DND-41 (cell line): ENCODE results near the gene TAF11L10.
"Not testable (repeated sequence)": the region's sequence is repeated elsewhere in the genome, so short reads cannot be mapped to it uniquely, and the experiment has no call there.

Source experiments
- ATAC-seq: fragments of 200-7000 bp; cut with Tn5 transposase; 3 replicates; pipeline ENCODE4 v1.9.1; 2021; ENCODE audit warnings: low read depth; ENCODE audit not compliant: insufficient read depth
- DNase-seq: peaks from one replicate; pipeline ENCODE4 v3.0.0-alpha.2; 2020
- H2AFZ ChIP-seq: 2 replicates; pipeline ENCODE4 v1.6.0; 2012; ENCODE audit warnings: low read depth, low read length
- H3K27ac ChIP-seq: 2 replicates; pipeline ENCODE4 v1.5.1; 2012; ENCODE audit warnings: low read length, inconsistent platforms
- H3K27me3 ChIP-seq: fragments of 200-600 bp; sonication (generic); 2 replicates; pipeline ENCODE4 v1.6.0; 2012; ENCODE audit warnings: low read length, mild to moderate bottlenecking, inconsistent platforms; ENCODE audit not compliant: insufficient read depth, poor library complexity
- H3K36me3 ChIP-seq: 2 replicates; pipeline ENCODE4 v1.5.1; 2012; ENCODE audit warnings: low read length, inconsistent platforms; ENCODE audit not compliant: insufficient read depth
- H3K4me1 ChIP-seq: 2 replicates; pipeline ENCODE4 v1.5.1; 2012; ENCODE audit warnings: mild to moderate bottlenecking, low read length; ENCODE audit not compliant: insufficient read depth
- H3K4me2 ChIP-seq: 2 replicates; pipeline ENCODE4 v1.6.0; 2012; ENCODE audit warnings: mild to moderate bottlenecking, moderate library complexity, low read length, inconsistent platforms; ENCODE audit not compliant: insufficient read depth
- H3K4me3 ChIP-seq, 2 experiments: fragments of 200-600 bp in 1 of 2; shearing (Covaris generic) in 1 of 2; 2 replicates each; pipeline ENCODE4 v1.5.1; 2012 to 2016; ENCODE audit warnings: inconsistent platforms in 2 of 2, low read length in 2 of 2, mild to moderate bottlenecking in 2 of 2, low read depth in 1 of 2, moderate library complexity in 1 of 2
- H3K79me2 ChIP-seq: 2 replicates; pipeline ENCODE4 v1.6.0; 2012; ENCODE audit warnings: low read length, inconsistent platforms; ENCODE audit not compliant: insufficient read depth
- H3K9ac ChIP-seq: 2 replicates; pipeline ENCODE4 v1.6.0; 2012; ENCODE audit warnings: low read depth, mild to moderate bottlenecking, inconsistent platforms, low read length, moderate library complexity
- H3K9me3 ChIP-seq: 2 replicates; pipeline ENCODE4 v1.5.1; 2012; ENCODE audit warnings: low read length, moderate library complexity, mild to moderate bottlenecking, inconsistent platforms; ENCODE audit not compliant: insufficient read depth, severe bottlenecking
- H4K20me1 ChIP-seq: 2 replicates; pipeline ENCODE4 v1.6.0; 2012; ENCODE audit warnings: low read length; ENCODE audit not compliant: insufficient read depth
- EZH2 ChIP-seq: IDR thresholded peaks from 3 replicates; pipeline ENCODE4 v1.6.1; 2012; ENCODE audit warnings: borderline replicate concordance, low read depth, mild to moderate bottlenecking, moderate library complexity, low read length, inconsistent platforms; ENCODE audit not compliant: severe bottlenecking
- TF ChIP-seq, protein P1 (sequence below): IDR thresholded peaks from 2 replicates; pipeline ENCODE4 v1.5.1; 2012; ENCODE audit warnings: borderline replicate concordance, low read length, moderate library complexity, mild to moderate bottlenecking; ENCODE audit not compliant: poor library complexity, severe bottlenecking; ENCODE audit errors: extremely low read depth

TAF11L10 gene

DNA sequence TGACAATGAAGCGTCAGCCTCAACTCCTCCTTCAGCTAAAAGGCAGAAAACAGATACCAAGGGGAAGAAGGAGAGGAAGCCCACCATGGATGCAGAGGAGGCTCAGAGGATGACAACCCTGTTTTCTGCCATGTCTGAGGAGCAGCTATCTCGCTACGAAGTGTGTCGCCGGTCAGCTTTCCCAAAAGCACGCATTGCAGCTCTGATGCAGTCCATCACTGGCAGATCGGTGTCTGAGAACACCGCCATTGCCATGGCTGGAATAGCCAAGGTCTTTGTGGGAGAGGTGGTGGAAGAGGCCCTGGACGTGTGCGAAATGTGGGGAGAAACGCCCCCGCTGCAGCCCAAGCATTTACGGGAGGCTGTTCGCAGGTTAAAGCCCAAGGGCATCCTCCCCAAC is 7.3 kb upstream of the TAF11L10 start:
- Histone ChIP-seq H3K4me2 (no peak overlapping the region), H3K27me3 (no peaks in the 10 kb centered on the region), H3K4me3 (no peak overlapping the region), H3K9ac (no peak overlapping the region), H3K4me1 (no peaks in the 10 kb centered on the region), H3K9me3 (no peaks in the 10 kb centered on the region), H3K79me2 (no peaks in the 10 kb centered on the region), H3K27ac (no peak overlapping the region), H3K36me3 (no peaks in the 10 kb centered on the region), H4K20me1 (no peaks in the 10 kb centered on the region), H2AFZ (no peak overlapping the region)
- DNase-seq (no peak), ATAC-seq (no peak)
- TF ChIP-seq, protein P1, sequence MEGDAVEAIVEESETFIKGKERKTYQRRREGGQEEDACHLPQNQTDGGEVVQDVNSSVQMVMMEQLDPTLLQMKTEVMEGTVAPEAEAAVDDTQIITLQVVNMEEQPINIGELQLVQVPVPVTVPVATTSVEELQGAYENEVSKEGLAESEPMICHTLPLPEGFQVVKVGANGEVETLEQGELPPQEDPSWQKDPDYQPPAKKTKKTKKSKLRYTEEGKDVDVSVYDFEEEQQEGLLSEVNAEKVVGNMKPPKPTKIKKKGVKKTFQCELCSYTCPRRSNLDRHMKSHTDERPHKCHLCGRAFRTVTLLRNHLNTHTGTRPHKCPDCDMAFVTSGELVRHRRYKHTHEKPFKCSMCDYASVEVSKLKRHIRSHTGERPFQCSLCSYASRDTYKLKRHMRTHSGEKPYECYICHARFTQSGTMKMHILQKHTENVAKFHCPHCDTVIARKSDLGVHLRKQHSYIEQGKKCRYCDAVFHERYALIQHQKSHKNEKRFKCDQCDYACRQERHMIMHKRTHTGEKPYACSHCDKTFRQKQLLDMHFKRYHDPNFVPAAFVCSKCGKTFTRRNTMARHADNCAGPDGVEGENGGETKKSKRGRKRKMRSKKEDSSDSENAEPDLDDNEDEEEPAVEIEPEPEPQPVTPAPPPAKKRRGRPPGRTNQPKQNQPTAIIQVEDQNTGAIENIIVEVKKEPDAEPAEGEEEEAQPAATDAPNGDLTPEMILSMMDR: no peak
- TF ChIP-seq EZH2: no peak

DNA sequence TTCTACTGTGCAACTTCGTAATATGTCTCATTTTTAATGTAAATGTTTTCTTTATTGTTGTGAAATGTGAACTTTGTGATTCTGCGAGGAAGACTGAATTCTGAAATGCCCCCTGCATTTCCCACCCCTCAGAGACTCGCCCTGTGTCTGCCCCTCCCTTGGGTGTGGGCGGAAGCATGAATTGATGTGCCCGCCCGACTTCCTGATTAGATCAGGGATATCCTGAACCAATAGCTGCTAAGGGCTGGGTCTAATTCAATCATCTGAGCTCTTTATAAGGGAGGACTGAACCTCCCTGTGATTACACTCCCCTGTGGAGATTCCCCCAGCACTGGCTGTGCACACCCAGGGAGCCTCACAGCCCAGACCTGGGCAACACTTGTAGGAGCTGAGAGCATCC is 6.3 kb upstream of the TAF11L10 start, which contains the start of gene TAF11L11:
TAF11L11 (plus strand) TSS at position 304 of the 400 bp plus-strand sequence.
- not testable (repeated sequence) for H3K27me3 ChIP-seq, H2AFZ ChIP-seq, H3K4me3 ChIP-seq, H3K27ac ChIP-seq, DNase-seq, H3K4me1 ChIP-seq, H3K4me2 ChIP-seq, ATAC-seq, H3K9me3 ChIP-seq, H3K79me2 ChIP-seq, H4K20me1 ChIP-seq, H3K9ac ChIP-seq, H3K36me3 ChIP-seq

DNA sequence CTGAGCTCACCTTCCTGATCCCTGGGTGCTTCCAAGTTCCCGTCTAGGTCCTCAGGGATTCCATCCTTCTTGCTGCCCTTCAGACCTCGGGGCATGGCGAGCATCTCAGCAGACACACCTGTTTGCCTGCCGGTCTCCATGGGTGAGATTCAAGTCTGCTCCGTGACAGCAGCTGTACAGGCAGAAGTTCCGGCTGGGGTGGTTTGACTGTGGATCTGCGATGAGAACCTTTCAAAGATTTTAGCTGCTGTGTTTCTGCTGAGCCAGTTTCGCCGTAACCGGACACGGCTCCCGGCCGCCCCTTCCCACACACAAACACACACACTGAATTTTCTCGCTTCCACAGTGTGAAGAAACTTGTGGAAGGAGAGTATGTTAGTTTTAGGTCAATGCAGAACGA is 3.4 kb downstream of the TAF11L10 start, which contains the start of gene TAF11L9:
TAF11L9 (minus strand) TSS at position 140 of the 400 bp plus-strand sequence.
- H3K9ac ChIP-seq: not testable (repeated sequence)

GRCh38 chr5:17590860-17591259 is 6.8 kb downstream of the TAF11L10 start, which contains the start of gene TAF11L8:
Gene TAF11L8 (minus strand): TSS chr5:17590960.
- not testable (repeated sequence) for H3K36me3 ChIP-seq, H2AFZ ChIP-seq, H3K9me3 ChIP-seq, ATAC-seq, H3K79me2 ChIP-seq, H3K9ac ChIP-seq, H3K4me1 ChIP-seq, H4K20me1 ChIP-seq, H3K4me2 ChIP-seq, H3K27ac ChIP-seq, H3K27me3 ChIP-seq, DNase-seq, H3K4me3 ChIP-seq

More for the DNA sequence above, 3.4 kb downstream of the TAF11L10 start, which contains the start of gene TAF11L9:
- not testable (repeated sequence) for H3K4me2 ChIP-seq, H4K20me1 ChIP-seq, H2AFZ ChIP-seq, H3K36me3 ChIP-seq, H3K9me3 ChIP-seq, H3K27me3 ChIP-seq, ATAC-seq, H3K4me1 ChIP-seq, H3K79me2 ChIP-seq, H3K4me3 ChIP-seq, H3K27ac ChIP-seq
- peak; percentile 4 for DNase-seq

DNA sequence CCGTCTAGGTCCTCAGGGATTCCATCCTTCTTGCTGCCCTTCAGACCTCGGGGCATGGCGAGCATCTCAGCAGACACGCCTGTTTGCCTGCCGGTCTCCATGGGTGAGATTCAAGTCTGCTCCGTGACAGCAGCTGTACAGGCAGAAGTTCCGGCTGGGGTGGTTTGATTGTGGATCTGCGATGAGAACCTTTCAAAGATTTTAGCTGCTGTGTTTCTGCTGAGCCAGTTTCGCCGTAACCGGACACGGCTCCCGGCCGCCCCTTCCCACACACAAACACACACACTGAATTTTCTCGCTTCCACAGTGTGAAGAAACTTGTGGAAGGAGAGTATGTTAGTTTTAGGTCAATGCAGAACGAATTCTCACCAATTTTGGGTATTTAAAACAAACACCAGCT is 12.0 kb downstream of the TAF11L10 start, which contains the start of gene TAF11L7:
TAF11L7 (minus strand) TSS at position 101 of the 400 bp plus-strand sequence.
- not testable (repeated sequence) for H3K4me3 ChIP-seq, H3K36me3 ChIP-seq, H3K9me3 ChIP-seq, H4K20me1 ChIP-seq, H3K4me1 ChIP-seq, DNase-seq, ATAC-seq, H3K27ac ChIP-seq, H3K9ac ChIP-seq, H3K27me3 ChIP-seq, H3K4me2 ChIP-seq, H3K79me2 ChIP-seq, H2AFZ ChIP-seq
